NCI-H128 (cell line): ENCODE measurements around the gene FAM98C.

Source experiments
- DNase-seq: peaks from one replicate; lab custom pipeline; 2025; ENCODE audit not compliant: unreplicated experiment; lab: John Stamatoyannopoulos, UW

Gene FAM98C

GRCh38 chr19:38377052-38377451 lies 25.8 kb upstream of the FAM98C start:
- no peak for DNase-seq

- DNase-seq = no peak
Observed at GRCh38 chr19:38378866-38379265, 24.0 kb upstream of the FAM98C start.

- DNase-seq = no peak
Observed at GRCh38 chr19:38381138-38381537, 21.8 kb upstream of the FAM98C start.

GRCh38 chr19:38383184-38383583 lies 19.7 kb upstream of the FAM98C start:
- no peak for DNase-seq

- DNase-seq = no peak
Observed at GRCh38 chr19:38383743-38384142, 19.1 kb upstream of the FAM98C start.

- DNase-seq = no peak
Observed at GRCh38 chr19:38384209-38385027, 18.5 kb upstream of the FAM98C start.

GRCh38 chr19:38385057-38385803 lies 17.7 kb upstream of the FAM98C start:
- DNase-seq = no peak

GRCh38 chr19:38385804-38386257 lies 17.1 kb upstream of the FAM98C start:
- DNase-seq = no peak

GRCh38 chr19:38386300-38386970 lies 16.5 kb upstream of the FAM98C start:
- no peak for DNase-seq

- DNase-seq = no peak
Observed at GRCh38 chr19:38386971-38387549, 15.8 kb upstream of the FAM98C start.

GRCh38 chr19:38387550-38388348 lies 15.1 kb upstream of the FAM98C start, which contains the start of gene GGN:
Gene GGN (minus strand): TSS chr19:38388034. CDS start chr19:38387261, 773 bp downstream.
- peak; percentile 85 for DNase-seq

GRCh38 chr19:38388349-38389100 lies 14.4 kb upstream of the FAM98C start, which contains the start of gene SPRED3:
Gene SPRED3 (plus strand): TSS chr19:38388697. CDS start chr19:38390303, 1,606 bp downstream.
- no peak for DNase-seq

- DNase-seq = peak; percentile 3
Observed at GRCh38 chr19:38389101-38389925, 13.6 kb upstream of the FAM98C start.

- DNase-seq = no peak
Observed at GRCh38 chr19:38389957-38390924, 12.7 kb upstream of the FAM98C start.

GRCh38 chr19:38391911-38392464 lies 10.9 kb upstream of the FAM98C start:
- no peak for DNase-seq

- DNase-seq = no peak
Observed at GRCh38 chr19:38392707-38393308, 10.1 kb upstream of the FAM98C start.

GRCh38 chr19:38394488-38394887 lies 8.4 kb upstream of the FAM98C start:
- DNase-seq = no peak
